ENCODE data around the gene TNFRSF11A. TPM values are rescaled to one million over a fixed set of nuclear protein-coding genes. Genes with fewer than 3 reads are reported as not detected.

The TNFRSF11A gene
- total RNA-seq, 1 donor from 2014 or later, result 0.82 TPM

DNA sequence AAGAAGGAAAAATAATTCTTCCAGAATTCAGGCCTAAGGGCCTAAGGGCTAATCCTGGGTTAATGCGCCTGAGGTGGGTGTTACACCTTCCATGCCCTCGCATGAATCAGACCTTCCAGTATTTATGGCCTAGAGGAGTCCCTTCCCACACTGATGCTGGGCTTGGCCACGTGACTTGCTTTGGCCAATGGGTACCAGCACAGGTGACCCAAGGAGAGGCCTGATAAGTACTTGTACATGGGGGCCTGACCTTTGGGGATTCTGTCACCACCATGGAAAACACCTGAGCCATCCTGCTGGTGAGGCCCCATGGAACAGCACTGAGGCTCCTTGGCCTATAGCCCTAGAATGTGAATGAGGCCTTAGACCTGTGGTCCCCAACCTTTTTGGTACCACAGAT is 79.8 kb downstream of the TNFRSF11A start:
- DNase-seq (ENCODE audit: low spot score in 2 of 2) (no peak), FAIRE-seq (no peak)

- DNase-seq (ENCODE audit: low spot score in 2 of 2), result no peak
- FAIRE-seq, result no peak
Observed at GRCh38 chr18:62407660-62408059, 82.5 kb downstream of the TNFRSF11A start.

GRCh38 chr18:62409821-62410220 is 84.7 kb downstream of the TNFRSF11A start:
- DNase-seq (ENCODE audit: low spot score in 2 of 2) (no peak), FAIRE-seq (no peak)

GRCh38 chr18:62412231-62412979 is 87.3 kb downstream of the TNFRSF11A start:
- FAIRE-seq (no peak), DNase-seq (ENCODE audit: low spot score in 2 of 2) (no peak)

- DNase-seq (ENCODE audit: low spot score in 2 of 2) (no peak), FAIRE-seq (no peak)
Observed at GRCh38 chr18:62413206-62413605, 88.1 kb downstream of the TNFRSF11A start.

DNA sequence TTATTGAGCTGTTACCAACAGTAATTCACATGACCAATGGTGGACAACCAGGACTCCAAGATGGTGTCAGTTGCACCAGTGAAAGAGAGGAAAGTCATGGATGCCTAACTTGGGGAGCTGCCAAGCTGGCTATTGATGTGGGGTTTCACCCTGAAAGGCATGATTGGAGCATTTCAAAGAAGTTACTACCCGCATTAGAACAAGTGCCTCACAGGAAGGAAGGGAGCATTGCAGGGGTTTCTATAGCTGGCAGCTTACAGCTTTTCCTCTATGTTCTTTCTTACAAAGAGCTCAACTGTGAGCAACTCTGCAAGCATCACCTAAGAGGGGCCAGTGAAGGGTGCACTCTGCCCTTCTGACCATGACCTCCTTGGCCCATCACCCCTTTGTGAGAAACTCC is 93.1 kb downstream of the TNFRSF11A start:
- FAIRE-seq (no peak), DNase-seq (ENCODE audit: low spot score in 2 of 2) (no peak)

DNA sequence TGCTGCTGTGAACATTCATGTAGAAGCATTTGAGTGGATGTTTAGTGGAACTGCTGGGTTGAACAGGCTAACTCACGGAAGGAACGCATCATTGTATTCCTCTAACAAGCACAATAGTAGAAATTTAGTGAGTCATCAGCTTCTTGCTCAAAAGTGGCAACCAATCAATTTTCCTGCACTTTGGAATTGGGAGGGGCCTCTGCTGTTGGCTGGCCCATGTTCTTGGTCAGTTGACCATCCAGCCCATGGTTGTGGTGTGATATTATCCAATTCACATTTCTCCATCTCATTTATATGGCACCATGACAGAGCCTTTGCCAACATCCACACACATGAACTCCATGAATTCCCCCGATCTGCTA is 95.0 kb downstream of the TNFRSF11A start:
- no peak for DNase-seq (ENCODE audit: low spot score in 2 of 2)
- FAIRE-seq, result no peak

DNA sequence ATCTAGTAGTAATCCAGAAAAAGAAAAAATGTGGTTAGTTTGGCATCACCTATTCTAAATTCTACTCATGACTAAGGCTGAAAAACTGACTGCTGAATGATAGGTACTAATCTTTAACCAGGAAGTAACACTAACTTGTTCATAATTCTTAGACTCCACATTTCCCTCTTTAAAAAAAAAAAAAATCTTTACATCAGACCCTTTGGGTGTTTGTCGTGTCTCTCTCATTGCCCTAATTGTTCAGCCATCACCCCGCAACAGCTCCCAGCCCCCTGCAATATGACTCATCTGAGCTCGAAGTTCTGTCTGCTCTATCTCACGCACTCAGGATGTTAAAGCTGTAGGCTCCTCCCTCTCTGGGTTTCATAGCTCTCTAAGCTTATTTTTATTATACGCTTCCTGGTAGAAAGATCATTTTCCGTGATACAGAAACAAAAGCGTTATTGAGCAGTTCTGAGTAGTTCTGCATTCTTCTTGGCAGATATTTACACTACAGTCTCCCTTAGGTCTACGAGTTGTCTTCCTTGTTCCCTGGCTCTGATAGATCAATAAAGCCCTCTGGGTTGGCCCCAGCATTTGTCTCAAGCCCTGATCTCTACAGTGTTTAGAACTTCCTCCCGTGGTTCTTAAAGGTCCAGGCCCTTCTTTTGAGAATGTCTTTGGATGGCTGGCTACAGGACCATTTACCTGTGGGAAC is 95.6 kb downstream of the TNFRSF11A start:
- FAIRE-seq (no peak), DNase-seq (ENCODE audit: low spot score in 2 of 2) (no peak)

GRCh38 chr18:62425465-62426190 is 100.5 kb downstream of the TNFRSF11A start:
- peak; percentile 40 to 65 for DNase-seq (ENCODE audit: low spot score in 2 of 2)
- FAIRE-seq, result peak; percentile 82

GRCh38 chr18:62426191-62426488 is 101.0 kb downstream of the TNFRSF11A start:
- no peak for DNase-seq (ENCODE audit: low spot score in 2 of 2)
- no peak for FAIRE-seq

GRCh38 chr18:62432176-62432575 is 107.1 kb downstream of the TNFRSF11A start:
- no peak for FAIRE-seq
- DNase-seq (ENCODE audit: low spot score in 2 of 2), result no peak

GRCh38 chr18:62434798-62435197 is 109.7 kb downstream of the TNFRSF11A start:
- DNase-seq (ENCODE audit: low spot score in 2 of 2) (no peak), FAIRE-seq (no peak)

DNA sequence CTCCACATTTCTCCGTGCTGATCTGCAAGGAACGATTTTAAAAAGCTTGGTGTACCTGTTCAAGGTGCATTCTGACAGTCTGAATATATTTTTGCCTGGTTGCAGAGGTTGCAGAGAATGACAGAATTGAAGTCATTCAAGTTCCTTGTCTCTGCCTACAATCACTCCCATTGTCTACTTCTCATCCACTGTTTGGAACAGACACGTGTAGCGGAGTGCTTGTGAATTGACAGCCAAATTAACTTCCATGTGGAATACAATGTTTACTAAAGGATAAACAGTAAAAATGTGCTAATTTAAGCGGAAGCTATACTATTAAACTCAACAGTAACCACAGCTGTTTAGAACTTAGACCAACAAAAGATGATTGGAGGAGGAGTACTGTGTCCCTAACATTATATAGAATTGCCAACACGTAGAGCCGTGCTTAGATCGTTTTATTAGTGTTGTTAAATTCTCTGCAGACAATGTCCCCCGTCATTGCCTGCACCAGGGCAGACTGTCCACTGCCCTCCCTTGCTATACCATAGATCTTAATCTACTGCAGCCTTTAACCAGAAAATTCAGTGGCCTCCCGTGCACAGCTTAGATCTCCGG is 110.4 kb downstream of the TNFRSF11A start:
- DNase-seq (ENCODE audit: low spot score in 2 of 2) (no peak), FAIRE-seq (no peak)

DNA sequence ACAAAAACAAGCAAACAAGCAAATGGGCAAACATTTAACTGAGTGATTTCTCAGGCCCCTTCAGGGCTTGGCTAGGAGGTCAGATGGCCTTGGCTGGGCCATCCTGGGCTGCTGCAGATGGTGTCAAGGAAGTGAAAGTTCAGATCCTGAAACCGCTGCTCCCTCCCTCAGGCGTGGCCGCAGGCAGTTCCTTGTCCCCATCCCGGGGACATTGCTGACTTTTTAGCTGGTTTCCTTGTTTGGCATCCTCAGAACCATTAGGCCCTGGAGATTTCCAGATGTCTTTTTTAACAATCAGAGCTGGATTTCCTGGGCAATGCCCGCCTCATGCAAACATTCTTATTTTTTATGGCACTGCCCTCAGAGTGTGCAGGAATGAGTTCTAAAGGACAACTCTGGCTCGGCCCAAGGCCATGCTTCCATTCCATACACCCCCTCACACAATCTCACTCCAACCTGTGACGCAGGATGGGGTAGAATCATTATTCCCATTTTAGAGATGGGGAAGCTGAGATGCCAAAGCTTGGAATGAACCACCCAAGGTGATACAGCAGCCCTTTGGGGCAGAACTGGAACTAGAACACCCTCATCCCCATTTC is 111.6 kb downstream of the TNFRSF11A start:
- FAIRE-seq, result no peak

GRCh38 chr18:62437235-62438017 is 112.3 kb downstream of the TNFRSF11A start:
- FAIRE-seq, result no peak

More for the DNA sequence above, 111.6 kb downstream of the TNFRSF11A start:
- no peak for DNase-seq (ENCODE audit: low spot score in 2 of 2)

GRCh38 chr18:62438018-62438329 is 112.9 kb downstream of the TNFRSF11A start:
- DNase-seq (ENCODE audit: low spot score in 2 of 2) (no peak), FAIRE-seq (no peak)

More at GRCh38 chr18:62437235-62438017, 112.3 kb downstream of the TNFRSF11A start:
- DNase-seq (ENCODE audit: low spot score in 2 of 2), result peak in 1 of 2 donors; percentile 43

- FAIRE-seq, result no peak
- DNase-seq (ENCODE audit: low spot score in 2 of 2), result no peak
Observed at GRCh38 chr18:62438402-62438801, 113.3 kb downstream of the TNFRSF11A start.

- no peak for FAIRE-seq
Observed at GRCh38 chr18:62438866-62439265, 113.8 kb downstream of the TNFRSF11A start.

More at GRCh38 chr18:62438866-62439265, 113.8 kb downstream of the TNFRSF11A start:
- no peak for DNase-seq (ENCODE audit: low spot score in 2 of 2)

Measured in frontal cortex (tissue), 4 donors.